Measurements from ENCODE around the gene ZBTB7C. TPM values are rescaled to one million over a fixed set of nuclear protein-coding genes. Genes with fewer than 3 reads are reported as not detected.
A peak's percentile ranks its signal among the peaks of the same experiment; 100 is the strongest.

The ZBTB7C gene
- total and polyA plus RNA-seq, 2 donors = 4.6 to 8.6 TPM

- peak; percentile 52 for DNase-seq (ENCODE audit: extremely low spot score)
- H3K4me1 ChIP-seq (ENCODE audit: insufficient read depth) = no peaks in the 10 kb centered on the region
- H3K27ac ChIP-seq (ENCODE audit: low read depth) = no peak overlapping the region
- no peaks in the 10 kb centered on the region for H3K36me3 ChIP-seq (ENCODE audit: insufficient read depth)
- no peak overlapping the region for H3K4me3 ChIP-seq (ENCODE audit: low read depth, low read length)
- 38% methylated on average over 8 of the region's 8 CpGs for WGBS
Measured at GRCh38 chr18:48100165-48100575, 309.0 kb downstream of the ZBTB7C start.

- H3K4me1 ChIP-seq (ENCODE audit: insufficient read depth) = no peaks in the 10 kb centered on the region
- H3K36me3 ChIP-seq (ENCODE audit: insufficient read depth) = no peaks in the 10 kb centered on the region
- no peak for DNase-seq (ENCODE audit: extremely low spot score)
- no peak overlapping the region for H3K27ac ChIP-seq (ENCODE audit: low read depth)
- H3K4me3 ChIP-seq (ENCODE audit: low read depth, low read length) = no peak overlapping the region
- WGBS = 69% methylated on average over 8 of the region's 8 CpGs
Measured at GRCh38 chr18:48099481-48100164, 309.6 kb downstream of the ZBTB7C start.

- 94% methylated on average over 6 of the region's 6 CpGs for WGBS
- Histone ChIP-seq H3K4me3 (ENCODE audit: low read depth, low read length) (no peak overlapping the region), H3K27ac (ENCODE audit: low read depth) (no peak overlapping the region), H3K36me3 (ENCODE audit: insufficient read depth) (no peaks in the 10 kb centered on the region), H3K4me1 (ENCODE audit: insufficient read depth) (no peaks in the 10 kb centered on the region)
- no peak for DNase-seq (ENCODE audit: extremely low spot score)
Measured at GRCh38 chr18:48098538-48098937, 310.6 kb downstream of the ZBTB7C start.

- no peak overlapping the region for H3K27ac ChIP-seq (ENCODE audit: low read depth)
- 77% methylated on average over 3 of the region's 3 CpGs for WGBS
- H3K4me1 ChIP-seq (ENCODE audit: insufficient read depth) = no peaks in the 10 kb centered on the region
- H3K36me3 ChIP-seq (ENCODE audit: insufficient read depth) = no peaks in the 10 kb centered on the region
- H3K4me3 ChIP-seq (ENCODE audit: low read depth, low read length) = no peak overlapping the region
- DNase-seq (ENCODE audit: extremely low spot score) = no peak
Measured at GRCh38 chr18:48098007-48098406, 311.2 kb downstream of the ZBTB7C start.

GRCh38 chr18:48095726-48096125, 313.5 kb downstream of the ZBTB7C start:
- no peak for DNase-seq (ENCODE audit: extremely low spot score)
- 77% methylated on average over 8 of the region's 8 CpGs for WGBS
- Histone ChIP-seq H3K36me3 (ENCODE audit: insufficient read depth) (no peaks in the 10 kb centered on the region), H3K4me3 (ENCODE audit: low read depth, low read length) (no peak overlapping the region), H3K4me1 (ENCODE audit: insufficient read depth) (no peaks in the 10 kb centered on the region), H3K27ac (ENCODE audit: low read depth) (no peak overlapping the region)

- WGBS = 83% methylated on average over 5 of the region's 5 CpGs
- H3K4me3 ChIP-seq (ENCODE audit: low read depth, low read length) = no peak overlapping the region
- H3K27ac ChIP-seq (ENCODE audit: low read depth) = no peak overlapping the region
- DNase-seq (ENCODE audit: extremely low spot score) = no peak
- H3K4me1 ChIP-seq (ENCODE audit: insufficient read depth) = no peaks in the 10 kb centered on the region
- H3K36me3 ChIP-seq (ENCODE audit: insufficient read depth) = no peaks in the 10 kb centered on the region
Measured at GRCh38 chr18:48093104-48093503, 316.1 kb downstream of the ZBTB7C start.

- no peak for DNase-seq (ENCODE audit: extremely low spot score)
- H3K4me3 ChIP-seq (ENCODE audit: low read depth, low read length) = no peak overlapping the region
- no peak overlapping the region for H3K27ac ChIP-seq (ENCODE audit: low read depth)
- 93% methylated on average over 6 of the region's 6 CpGs for WGBS
- H3K36me3 ChIP-seq (ENCODE audit: insufficient read depth) = no peaks in the 10 kb centered on the region
- H3K4me1 ChIP-seq (ENCODE audit: insufficient read depth) = no peaks in the 10 kb centered on the region
Measured at GRCh38 chr18:48091869-48092497, 317.2 kb downstream of the ZBTB7C start.

- 92% methylated on average over 1 of the region's 1 CpG for WGBS
- H3K4me3 ChIP-seq (ENCODE audit: low read depth, low read length) = no peak overlapping the region
- DNase-seq (ENCODE audit: extremely low spot score) = no peak
- H3K4me1 ChIP-seq (ENCODE audit: insufficient read depth) = no peaks in the 10 kb centered on the region
- H3K27ac ChIP-seq (ENCODE audit: low read depth) = no peak overlapping the region
- no peaks in the 10 kb centered on the region for H3K36me3 ChIP-seq (ENCODE audit: insufficient read depth)
Measured at GRCh38 chr18:48090702-48091101, 318.5 kb downstream of the ZBTB7C start.

- Histone ChIP-seq H3K4me1 (ENCODE audit: insufficient read depth) (no peaks in the 10 kb centered on the region), H3K36me3 (ENCODE audit: insufficient read depth) (no peaks in the 10 kb centered on the region), H3K27ac (ENCODE audit: low read depth) (no peak overlapping the region), H3K4me3 (ENCODE audit: low read depth, low read length) (no peak overlapping the region)
- WGBS = 88% methylated on average over 9 of the region's 9 CpGs
- no peak for DNase-seq (ENCODE audit: extremely low spot score)
Measured at GRCh38 chr18:48090021-48090420, 319.2 kb downstream of the ZBTB7C start.

- no peak overlapping the region for H3K27ac ChIP-seq (ENCODE audit: low read depth)
- 84% methylated on average over 4 of the region's 4 CpGs for WGBS
- DNase-seq (ENCODE audit: extremely low spot score) = no peak
- no peak overlapping the region for H3K4me3 ChIP-seq (ENCODE audit: low read depth, low read length)
- no peaks in the 10 kb centered on the region for H3K4me1 ChIP-seq (ENCODE audit: insufficient read depth)
- no peaks in the 10 kb centered on the region for H3K36me3 ChIP-seq (ENCODE audit: insufficient read depth)
Measured at GRCh38 chr18:48085781-48086487, 323.2 kb downstream of the ZBTB7C start.

- no peak for DNase-seq (ENCODE audit: extremely low spot score)
- Histone ChIP-seq H3K27ac (ENCODE audit: low read depth) (no peak overlapping the region), H3K36me3 (ENCODE audit: insufficient read depth) (no peaks in the 10 kb centered on the region), H3K4me1 (ENCODE audit: insufficient read depth) (no peaks in the 10 kb centered on the region), H3K4me3 (ENCODE audit: low read depth, low read length) (no peak overlapping the region)
- WGBS = 86% methylated on average over 6 of the region's 6 CpGs
Measured at GRCh38 chr18:48084858-48085257, 324.3 kb downstream of the ZBTB7C start.

GRCh38 chr18:48084041-48084757, 325.0 kb downstream of the ZBTB7C start:
- no peaks in the 10 kb centered on the region for H3K36me3 ChIP-seq (ENCODE audit: insufficient read depth)
- H3K4me3 ChIP-seq (ENCODE audit: low read depth, low read length) = no peak overlapping the region
- no peak for DNase-seq (ENCODE audit: extremely low spot score)
- no peak overlapping the region for H3K27ac ChIP-seq (ENCODE audit: low read depth)
- H3K4me1 ChIP-seq (ENCODE audit: insufficient read depth) = no peaks in the 10 kb centered on the region
- WGBS = 90% methylated on average over 13 of the region's 13 CpGs

GRCh38 chr18:48080546-48080945, 328.6 kb downstream of the ZBTB7C start:
- H3K36me3 ChIP-seq (ENCODE audit: insufficient read depth) = no peaks in the 10 kb centered on the region
- no peaks in the 10 kb centered on the region for H3K4me1 ChIP-seq (ENCODE audit: insufficient read depth)
- no peak overlapping the region for H3K27ac ChIP-seq (ENCODE audit: low read depth)
- H3K4me3 ChIP-seq (ENCODE audit: low read depth, low read length) = no peak overlapping the region
- WGBS = 67% methylated on average over 4 of the region's 4 CpGs
- DNase-seq (ENCODE audit: extremely low spot score) = no peak

Data from urinary bladder (tissue), 4 donors.